ENCODE results near the gene SUCLG1.
"Not testable (repeated sequence)": the region's sequence is repeated elsewhere in the genome, so short reads cannot be mapped to it uniquely, and the experiment has no call there.

The SUCLG1 gene

GRCh38 chr2:84417453-84418145 lies 41.5 kb downstream of the SUCLG1 start:
- no peak for DNase-seq

DNA sequence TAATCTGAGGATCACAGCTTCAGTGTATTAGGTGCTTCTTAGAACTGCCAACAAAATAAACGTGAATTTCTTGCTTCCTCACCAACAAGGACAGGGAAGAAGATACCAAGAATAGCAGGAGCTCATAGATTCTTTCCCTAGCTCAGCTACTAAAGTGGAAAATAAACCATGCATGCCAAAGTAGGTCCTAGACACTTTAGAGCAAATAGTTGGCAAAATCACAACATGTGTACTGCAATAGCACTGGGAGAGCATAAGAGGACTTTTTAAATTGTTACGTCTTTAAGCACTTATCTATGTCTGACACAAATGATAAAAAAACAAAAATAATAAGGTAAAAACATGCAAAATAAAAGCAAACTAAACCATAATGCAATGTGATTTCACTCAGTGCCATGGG lies 49.5 kb downstream of the SUCLG1 start:
- DNase-seq, result no peak

DNA sequence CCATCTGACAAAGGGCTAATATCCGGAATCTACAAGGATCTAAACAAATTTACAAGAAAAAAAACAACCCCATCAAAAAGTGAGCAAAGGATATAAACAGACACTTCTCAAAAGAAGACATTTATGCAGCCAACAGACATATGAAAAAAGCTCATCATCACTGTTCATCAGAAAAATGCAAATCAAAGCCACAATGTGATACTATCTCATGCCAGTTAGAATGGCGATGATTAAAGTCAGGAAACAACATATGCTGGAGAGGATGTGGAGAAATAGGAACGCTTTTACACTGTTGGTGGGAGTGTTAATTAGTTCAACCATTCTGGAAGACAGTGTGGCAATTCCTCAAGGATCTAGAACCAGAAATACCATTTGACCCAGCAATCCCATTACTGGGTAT lies 57.0 kb downstream of the SUCLG1 start:
- DNase-seq, result not testable (repeated sequence)

DNA sequence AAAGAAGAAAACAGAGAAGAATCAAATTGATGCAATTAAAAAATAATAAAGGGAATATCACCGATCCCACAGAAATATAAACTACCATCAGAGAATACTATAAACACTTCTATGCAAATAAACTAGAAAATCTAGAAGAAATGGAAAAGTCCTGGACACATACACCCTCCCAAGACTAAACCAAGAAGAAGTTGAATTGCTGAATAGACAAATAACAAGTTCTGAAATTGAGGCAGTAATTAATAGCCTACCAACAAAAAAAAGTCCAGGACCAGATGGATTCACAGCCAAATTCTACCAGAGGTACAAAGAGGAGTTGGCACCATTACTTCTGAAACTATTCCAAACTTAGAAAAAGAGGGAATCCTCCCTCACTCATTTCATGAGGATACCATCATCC lies 59.2 kb downstream of the SUCLG1 start:
- DNase-seq, result not testable (repeated sequence)

DNA sequence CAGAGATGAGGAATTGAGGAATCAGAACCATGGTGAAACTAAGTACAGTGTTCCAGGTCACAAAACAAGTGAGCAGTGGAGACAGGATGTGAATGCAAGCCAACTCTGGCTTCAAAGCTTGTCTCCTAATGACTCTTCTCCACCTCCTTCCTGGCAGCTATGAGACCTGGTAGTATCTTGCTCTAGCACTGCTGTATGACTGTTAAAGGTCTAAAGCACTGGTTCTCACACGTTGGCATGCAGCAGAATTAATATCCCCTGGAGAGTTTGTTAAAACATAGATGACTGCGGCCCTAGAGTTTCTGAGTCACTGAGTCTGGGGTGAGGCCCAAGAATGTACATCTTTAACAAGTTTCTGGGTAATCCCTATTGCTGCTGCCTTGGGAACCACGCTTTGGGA lies 63.3 kb downstream of the SUCLG1 start:
- no peak for DNase-seq

GRCh38 chr2:84394628-84395027 lies 64.5 kb downstream of the SUCLG1 start:
- no peak for DNase-seq

GRCh38 chr2:84393829-84394228 lies 65.3 kb downstream of the SUCLG1 start:
- no peak for DNase-seq

GRCh38 chr2:84389794-84390193 lies 69.3 kb downstream of the SUCLG1 start:
- DNase-seq, result no peak

DNA sequence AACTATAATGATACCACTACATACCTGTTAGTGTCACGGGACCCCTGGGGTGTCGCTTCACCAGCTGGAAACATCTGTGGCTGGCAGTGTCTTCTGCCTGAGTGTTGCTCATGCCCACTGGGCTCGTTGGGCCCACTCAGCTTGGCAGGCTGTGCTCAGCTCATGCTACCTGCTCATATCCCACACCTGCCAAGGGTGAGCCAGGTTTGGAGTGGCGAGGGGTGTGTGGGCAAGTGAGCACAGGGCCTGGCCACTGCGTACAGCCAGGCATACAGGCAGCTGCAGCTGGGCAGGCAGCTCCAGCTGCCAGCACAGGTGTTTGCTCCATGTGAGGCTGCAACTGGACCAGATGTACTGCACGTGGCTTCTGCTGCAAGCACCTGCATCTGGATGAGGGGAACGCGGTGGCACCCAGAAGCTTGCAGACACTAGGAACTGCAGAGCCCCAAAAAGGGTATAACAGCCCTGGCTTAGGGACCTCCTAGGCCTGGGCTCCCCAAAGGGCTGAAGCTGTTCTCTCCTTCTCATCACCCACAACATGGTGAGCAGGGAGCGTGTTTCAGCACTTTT lies 70.1 kb downstream of the SUCLG1 start:
- DNase-seq, result no peak

GRCh38 chr2:84388133-84388532 lies 70.9 kb downstream of the SUCLG1 start:
- no peak for DNase-seq

DNA sequence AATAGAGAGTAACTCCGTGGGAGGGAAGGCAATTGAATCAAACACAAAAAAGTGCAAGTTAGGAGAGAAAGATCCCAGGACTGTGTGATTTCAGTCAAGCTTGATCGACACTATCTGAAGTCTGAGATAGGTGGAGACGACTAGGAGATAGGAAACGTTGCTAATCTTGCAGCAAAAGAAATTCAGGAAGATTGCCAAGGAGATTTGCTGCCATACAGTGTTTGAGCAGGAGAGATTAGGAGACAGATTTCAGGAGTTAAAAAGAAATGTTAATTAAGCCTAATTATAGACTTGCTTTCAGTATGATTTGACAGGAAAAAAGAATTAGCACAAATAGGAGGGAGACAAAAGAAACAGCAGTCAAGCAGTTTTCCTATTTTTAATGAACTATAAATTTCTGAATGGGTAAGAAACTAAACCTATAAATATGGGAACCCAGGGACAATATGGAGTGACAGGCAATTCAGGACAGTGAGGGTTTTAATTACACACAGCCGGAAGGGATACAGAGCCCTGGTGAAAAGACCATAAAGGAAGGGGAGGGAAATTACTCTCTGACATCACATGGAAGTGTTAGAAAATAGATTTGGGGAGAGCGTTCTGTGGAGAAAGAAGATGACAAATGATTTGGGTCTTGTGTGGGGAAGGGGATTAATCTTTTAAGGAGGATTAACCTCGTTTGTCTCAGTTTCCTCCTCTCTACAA lies 72.6 kb downstream of the SUCLG1 start:
- DNase-seq, result no peak

DNA sequence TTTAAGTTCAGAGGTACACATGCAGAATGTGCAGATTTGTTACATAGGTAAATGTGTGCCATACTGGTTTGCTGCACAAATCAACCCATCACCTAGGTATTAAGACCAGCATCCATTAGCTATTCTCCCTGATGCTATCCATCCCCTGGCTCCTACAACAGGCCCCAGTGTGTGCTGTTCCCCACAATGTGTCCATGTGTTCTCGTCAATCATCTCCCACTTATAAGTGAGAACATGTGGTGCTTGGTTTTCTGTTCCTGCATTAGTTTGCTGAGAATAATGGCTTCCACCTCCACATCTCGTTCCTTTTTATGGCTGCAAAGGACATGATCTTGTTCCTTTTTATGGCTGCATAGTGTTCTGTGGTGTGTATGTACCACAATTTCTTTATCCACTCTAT lies 75.8 kb downstream of the SUCLG1 start:
- DNase-seq, result no peak

DNA sequence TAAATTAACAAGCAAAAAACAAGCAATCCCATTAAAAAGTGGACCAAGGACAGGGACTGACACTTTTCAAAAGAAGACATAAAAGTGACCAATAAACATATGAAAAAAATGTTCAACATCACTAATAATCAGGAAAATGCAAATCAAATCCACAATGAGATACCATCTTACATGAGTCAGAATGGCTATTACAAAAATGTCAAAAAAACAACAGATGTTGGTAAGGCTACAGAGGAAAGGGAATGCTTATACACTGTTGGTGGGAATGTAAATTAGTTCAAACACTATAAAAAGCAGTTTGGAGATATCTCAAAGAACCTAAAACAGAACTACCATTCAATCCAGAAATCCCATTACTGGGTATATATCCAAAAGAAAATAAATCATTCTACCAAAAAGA lies 78.2 kb downstream of the SUCLG1 start:
- DNase-seq, result no peak

DNA sequence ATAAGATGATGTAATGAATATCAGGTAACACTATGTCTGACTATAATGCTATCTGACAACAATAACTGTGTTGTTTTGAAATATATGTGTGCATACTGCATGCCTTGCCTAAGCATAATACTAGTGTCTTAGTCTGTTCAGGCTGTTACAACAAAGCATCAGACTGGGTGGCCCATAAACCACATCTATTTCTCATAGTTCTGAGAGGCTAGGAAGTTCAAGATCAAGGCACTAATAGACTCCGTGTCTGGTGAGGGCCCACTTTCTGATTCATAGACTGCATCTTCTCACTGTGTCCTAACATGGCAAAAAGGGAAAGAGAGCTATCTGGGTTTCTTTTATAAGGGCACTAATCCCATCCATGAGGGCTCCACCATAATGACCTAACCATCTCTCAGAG lies 80.1 kb downstream of the SUCLG1 start:
- DNase-seq, result no peak

DNA sequence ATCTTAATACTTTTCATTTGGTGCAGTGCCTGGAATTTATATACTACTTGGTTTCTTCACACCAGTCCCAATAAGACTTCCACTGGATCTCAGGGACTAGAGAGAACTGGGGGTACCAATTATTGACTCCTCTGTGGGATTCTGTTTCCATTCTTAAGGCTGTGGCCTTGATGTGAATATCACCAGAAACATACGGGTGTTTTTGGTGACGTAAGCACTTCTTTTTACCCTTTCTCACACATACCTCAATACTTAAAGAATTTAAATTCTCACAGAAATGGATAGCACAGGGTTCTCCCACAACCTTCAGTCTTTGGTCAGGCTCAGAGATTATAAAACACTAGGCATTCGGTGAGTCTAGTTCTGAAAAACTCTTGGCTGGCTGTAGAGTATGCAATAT lies 84.1 kb downstream of the SUCLG1 start:
- DNase-seq, result no peak

DNA sequence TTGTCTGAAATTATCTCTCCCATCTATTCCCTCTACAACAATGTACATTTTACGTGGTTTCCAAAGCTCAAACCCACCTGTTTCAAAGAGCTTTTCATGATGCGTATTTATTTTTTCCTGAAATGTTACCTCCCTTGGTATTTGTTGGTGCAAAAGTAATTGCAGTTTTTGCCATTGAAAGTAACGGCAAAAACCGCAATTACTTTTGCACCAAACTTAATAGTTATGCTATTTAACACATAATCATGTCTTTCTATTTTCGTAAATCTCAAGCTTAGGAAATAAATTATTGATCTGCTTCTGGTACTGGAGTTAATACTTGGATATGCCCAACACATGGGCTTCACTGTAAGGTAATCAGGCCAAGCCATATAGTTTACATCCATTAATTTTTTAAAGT lies 85.2 kb downstream of the SUCLG1 start:
- DNase-seq, result no peak
